BLaER1 (cell line): ENCODE measurements around the gene TGOLN2.

Source experiments
- H3K27ac ChIP-seq: shearing (Covaris generic); formaldehyde crosslinking; 2 replicates; pipeline ENCODE4 v1.8.1; 2022
- H3K27me3 ChIP-seq: shearing (Covaris generic); formaldehyde crosslinking; 2 replicates; pipeline ENCODE4 v1.8.1; 2022
- H3K36me3 ChIP-seq: shearing (Covaris generic); formaldehyde crosslinking; 2 replicates; pipeline ENCODE4 v1.8.1; 2022
- H3K4me1 ChIP-seq: shearing (Covaris generic); formaldehyde crosslinking; 2 replicates; pipeline ENCODE4 v1.8.1; 2022
- H3K4me2 ChIP-seq: shearing (Covaris generic); formaldehyde crosslinking; 2 replicates; pipeline ENCODE4 v1.8.1; 2022
- H3K4me3 ChIP-seq: shearing (Covaris generic); formaldehyde crosslinking; 2 replicates; pipeline ENCODE4 v1.8.1; 2022
- H3K9ac ChIP-seq: shearing (Covaris generic); formaldehyde crosslinking; 2 replicates; pipeline ENCODE4 v1.8.1; 2022
- H3K9me3 ChIP-seq: shearing (Covaris generic); formaldehyde crosslinking; 2 replicates; pipeline ENCODE4 v1.8.1; 2022
- H4K20me1 ChIP-seq: shearing (Covaris generic); formaldehyde crosslinking; 2 replicates; pipeline ENCODE4 v1.8.1; 2022
- Cebpa-rat ChIP-seq: shearing (Covaris generic); IDR thresholded peaks from 2 replicates; pipeline ENCODE4 v1.8.1; 2022

The TGOLN2 gene

GRCh38 chr2:85273738-85274731 lies 53.8 kb downstream of the TGOLN2 start:
- H3K4me2 ChIP-seq, result no peak overlapping the region
- no peaks in the 10 kb centered on the region for H3K9me3 ChIP-seq
- no peaks in the 10 kb centered on the region for H3K27me3 ChIP-seq
- no peaks in the 10 kb centered on the region for H4K20me1 ChIP-seq
- H3K27ac ChIP-seq, result no peak overlapping the region
- no peaks in the 10 kb centered on the region for H3K36me3 ChIP-seq
- H3K4me3 ChIP-seq, result no peak overlapping the region
- TF ChIP-seq Cebpa-rat, result no peak
- no peaks in the 10 kb centered on the region for H3K4me1 ChIP-seq
- H3K9ac ChIP-seq, result no peak overlapping the region

GRCh38 chr2:85272357-85272756 lies 55.4 kb downstream of the TGOLN2 start:
- H3K4me3 ChIP-seq, result no peak overlapping the region
- TF ChIP-seq Cebpa-rat, result no peak
- H3K27me3 ChIP-seq, result no peaks in the 10 kb centered on the region
- no peak overlapping the region for H3K27ac ChIP-seq
- no peaks in the 10 kb centered on the region for H3K4me1 ChIP-seq
- no peaks in the 10 kb centered on the region for H3K36me3 ChIP-seq
- H3K4me2 ChIP-seq, result no peak overlapping the region
- no peaks in the 10 kb centered on the region for H4K20me1 ChIP-seq
- no peak overlapping the region for H3K9ac ChIP-seq
- no peaks in the 10 kb centered on the region for H3K9me3 ChIP-seq

- Histone ChIP-seq H3K36me3 (no peaks in the 10 kb centered on the region), H3K9me3 (no peaks in the 10 kb centered on the region), H3K27me3 (no peaks in the 10 kb centered on the region), H4K20me1 (no peaks in the 10 kb centered on the region), H3K4me2 (no peak overlapping the region), H3K4me3 (no peak overlapping the region), H3K27ac (no peak overlapping the region), H3K9ac (no peak overlapping the region), H3K4me1 (no peaks in the 10 kb centered on the region)
- TF ChIP-seq Cebpa-rat, result no peak
These were observed 57.8 kb downstream of the TGOLN2 start for GRCh38 chr2:85269959-85270358.
